Fibroblast of peridontal ligament (primary cell): ENCODE data around the gene BEGAIN.

Experiments
- DNase-seq: peaks from one replicate; pipeline ENCODE4 v3.0.0-alpha.2; 2010; ENCODE audit errors: extremely low read depth

BEGAIN gene

GRCh38 chr14:100536721-100537445 lies 50.3 kb downstream of the BEGAIN start:
- no peak for DNase-seq

DNA sequence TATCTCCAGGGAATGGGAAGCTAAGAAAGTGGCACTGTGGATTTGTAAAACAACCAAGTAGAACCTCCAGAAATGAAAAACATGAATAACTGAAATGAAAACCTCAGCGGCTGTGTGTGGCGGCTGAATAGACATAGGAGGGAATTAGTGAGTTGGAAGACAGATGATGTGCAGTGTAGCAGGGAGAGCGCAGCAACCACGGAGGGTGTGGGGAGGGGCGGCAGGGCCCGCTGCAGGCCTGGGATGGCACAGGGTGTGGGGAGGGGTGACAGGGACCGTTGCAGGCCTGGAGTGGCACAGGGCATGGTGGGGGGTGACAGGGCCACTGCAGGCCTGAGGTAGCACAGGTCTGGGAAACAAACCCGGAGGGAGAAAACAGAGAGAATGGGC lies 51.1 kb downstream of the BEGAIN start:
- no peak for DNase-seq

DNA sequence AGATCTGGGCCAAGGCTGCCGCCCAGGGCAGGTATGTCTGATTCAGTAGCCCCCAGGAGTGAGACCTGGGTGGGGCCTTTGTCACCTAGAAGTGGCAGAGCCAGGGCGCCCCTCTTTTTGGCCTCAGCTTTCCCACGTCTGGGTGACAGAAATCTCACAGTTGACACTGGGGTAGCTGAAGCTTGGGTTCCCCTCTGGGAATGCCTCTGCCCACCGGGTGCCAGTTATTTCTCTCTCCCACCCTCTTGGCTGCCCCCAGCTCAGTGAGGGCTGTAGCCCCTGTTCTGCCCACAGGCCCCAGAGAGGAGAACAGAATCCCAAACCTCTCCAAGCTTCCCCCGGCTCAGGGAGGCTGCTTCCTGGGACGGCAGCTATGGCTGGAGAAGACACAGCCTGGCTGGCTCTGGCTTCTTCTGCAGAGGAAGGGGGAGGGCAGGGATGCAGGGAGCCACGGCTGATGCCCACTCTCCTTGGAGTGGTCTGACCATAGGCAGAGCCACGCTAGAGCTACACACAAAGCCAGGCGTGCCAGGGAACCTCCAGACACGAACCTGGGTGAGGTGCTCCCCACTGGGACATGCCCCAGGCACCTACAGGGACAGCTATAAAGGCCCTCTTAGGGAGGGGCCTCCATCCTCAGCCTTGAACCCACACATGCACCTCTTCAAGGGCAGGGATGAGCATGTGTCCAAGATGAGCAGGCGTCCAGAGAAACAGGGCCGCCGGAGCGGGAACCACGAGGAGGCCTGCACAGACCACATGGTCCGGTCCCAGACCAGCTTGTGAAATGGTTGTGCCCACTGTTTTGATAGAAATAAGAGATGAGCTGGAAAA lies 51.7 kb downstream of the BEGAIN start:
- DNase-seq: no peak

- DNase-seq: no peak
Observed at GRCh38 chr14:100534528-100535286, 52.5 kb downstream of the BEGAIN start.

DNA sequence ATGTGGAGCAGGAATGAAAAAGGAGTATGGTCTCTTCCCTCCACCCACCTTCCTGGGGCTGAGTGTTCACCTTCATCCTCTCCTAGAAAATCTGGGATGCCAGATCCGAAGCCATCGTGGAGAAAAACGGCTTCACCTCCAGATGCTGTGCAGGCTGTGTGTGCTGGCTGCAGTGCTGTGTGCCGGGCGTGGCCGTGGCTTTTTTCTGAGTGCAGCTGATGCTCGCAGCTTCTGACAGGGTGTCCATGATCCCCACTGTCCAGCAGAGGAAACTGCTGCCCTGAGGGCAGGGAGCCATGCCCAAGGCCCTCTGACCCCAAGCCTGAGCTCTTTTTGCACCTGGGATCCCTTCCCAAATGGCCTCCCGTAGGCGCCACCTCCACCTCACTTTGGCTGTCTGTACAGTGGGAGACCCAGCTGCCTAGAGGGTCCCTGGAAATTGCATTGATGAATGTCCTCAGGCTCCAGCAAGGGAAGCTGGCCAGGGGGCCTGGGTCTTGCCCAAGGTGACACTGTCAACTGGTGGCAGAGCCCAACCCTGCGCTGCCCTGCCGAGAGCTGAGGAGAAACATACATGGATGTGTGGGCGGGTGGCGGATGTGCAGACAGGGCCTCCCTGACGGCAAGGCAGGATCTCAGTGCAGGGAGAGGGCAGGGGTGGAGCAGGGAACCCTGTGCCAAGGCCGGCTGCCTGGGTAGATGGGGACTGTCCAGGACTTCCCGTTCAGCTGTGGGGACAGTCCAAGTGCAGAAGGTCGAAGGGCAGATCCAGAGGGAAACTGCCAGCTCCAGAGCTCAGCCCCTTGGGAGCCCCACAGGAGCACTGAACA lies 53.3 kb downstream of the BEGAIN start:
- no peak for DNase-seq

DNA sequence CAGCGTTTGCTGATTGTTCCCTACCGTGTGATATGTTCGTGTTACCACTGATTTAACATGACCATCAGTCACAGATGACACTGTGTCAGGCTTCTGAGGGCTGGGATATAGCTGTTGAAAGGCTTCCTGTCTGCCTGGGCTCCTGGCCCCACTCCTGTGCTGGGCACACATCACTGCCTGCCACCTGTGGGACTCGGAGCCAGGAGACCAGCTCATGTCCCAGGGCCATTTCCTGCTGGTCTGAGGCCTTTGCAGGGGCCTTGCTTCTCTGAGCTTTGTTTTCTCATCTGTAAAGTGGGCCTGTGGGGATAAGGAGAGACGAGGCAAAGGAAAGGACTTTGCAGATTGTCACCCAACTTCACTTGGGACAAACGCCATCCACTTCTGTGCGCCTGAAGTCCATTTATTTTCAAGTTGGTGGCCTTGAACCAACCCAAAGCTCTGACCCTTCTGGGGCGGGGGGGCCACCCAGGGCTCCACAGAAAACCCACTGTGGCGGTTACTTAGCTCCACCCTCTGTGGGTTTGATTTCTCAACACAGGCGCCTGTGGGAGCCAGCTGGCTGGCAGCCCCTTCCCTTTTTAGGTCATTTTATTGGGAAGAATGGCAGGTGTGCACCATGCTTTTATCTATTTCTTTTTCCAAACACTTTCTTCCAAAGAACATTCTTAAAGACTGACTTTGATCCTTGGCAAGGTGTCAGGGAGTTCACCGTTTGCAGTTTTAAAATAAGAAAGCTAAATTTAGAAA lies 54.1 kb downstream of the BEGAIN start:
- DNase-seq: peak; percentile 23

- no peak for DNase-seq
Observed at GRCh38 chr14:100532154-100532861, 54.9 kb downstream of the BEGAIN start.

DNA sequence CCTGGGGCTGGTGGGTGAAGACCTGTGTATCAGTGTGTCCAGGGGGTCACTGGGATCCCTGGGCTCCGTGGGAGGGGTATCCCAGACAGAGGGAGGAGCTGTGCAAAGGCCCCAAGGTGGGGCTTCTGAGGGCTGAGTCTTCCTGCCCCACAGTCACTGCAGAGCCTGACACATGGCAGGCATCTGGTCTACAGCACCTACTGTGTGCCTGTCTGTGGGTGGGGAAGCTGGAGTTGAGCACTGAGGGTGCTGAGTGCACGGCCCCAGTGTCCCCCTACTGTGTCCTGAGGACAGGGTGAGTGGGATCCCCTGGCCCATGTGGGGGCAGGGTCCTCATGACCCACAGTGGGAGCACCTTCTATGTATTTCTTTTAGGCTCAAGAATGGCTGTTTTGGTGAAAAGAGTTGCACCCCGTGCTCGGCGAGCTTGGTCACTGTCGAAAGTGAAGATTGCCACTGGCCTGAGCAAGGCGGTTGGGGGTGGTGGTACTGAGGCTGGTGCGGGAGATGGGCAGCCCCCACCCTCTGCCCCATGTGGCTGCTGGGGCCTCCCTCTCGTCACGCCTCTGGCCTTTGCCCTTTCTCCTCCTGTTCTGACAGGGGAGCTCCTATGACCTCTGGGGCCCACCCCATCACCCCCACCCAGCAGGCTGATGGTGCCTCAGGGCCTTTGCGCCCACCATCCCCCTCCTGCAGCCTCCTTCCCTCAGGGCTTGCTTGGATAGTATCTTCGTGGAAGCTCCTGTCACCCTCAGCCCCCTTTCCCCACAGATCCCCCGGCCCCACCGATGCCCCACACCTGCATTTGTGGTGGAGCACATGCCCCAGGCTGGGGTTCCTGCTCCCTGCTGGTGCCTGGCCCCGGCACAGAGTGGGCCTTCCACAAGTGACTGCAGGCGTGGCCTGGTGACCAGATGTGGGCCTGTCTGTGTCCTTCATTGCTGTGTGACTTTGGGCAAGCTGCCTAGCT lies 55.8 kb downstream of the BEGAIN start:
- DNase-seq: no peak

DNA sequence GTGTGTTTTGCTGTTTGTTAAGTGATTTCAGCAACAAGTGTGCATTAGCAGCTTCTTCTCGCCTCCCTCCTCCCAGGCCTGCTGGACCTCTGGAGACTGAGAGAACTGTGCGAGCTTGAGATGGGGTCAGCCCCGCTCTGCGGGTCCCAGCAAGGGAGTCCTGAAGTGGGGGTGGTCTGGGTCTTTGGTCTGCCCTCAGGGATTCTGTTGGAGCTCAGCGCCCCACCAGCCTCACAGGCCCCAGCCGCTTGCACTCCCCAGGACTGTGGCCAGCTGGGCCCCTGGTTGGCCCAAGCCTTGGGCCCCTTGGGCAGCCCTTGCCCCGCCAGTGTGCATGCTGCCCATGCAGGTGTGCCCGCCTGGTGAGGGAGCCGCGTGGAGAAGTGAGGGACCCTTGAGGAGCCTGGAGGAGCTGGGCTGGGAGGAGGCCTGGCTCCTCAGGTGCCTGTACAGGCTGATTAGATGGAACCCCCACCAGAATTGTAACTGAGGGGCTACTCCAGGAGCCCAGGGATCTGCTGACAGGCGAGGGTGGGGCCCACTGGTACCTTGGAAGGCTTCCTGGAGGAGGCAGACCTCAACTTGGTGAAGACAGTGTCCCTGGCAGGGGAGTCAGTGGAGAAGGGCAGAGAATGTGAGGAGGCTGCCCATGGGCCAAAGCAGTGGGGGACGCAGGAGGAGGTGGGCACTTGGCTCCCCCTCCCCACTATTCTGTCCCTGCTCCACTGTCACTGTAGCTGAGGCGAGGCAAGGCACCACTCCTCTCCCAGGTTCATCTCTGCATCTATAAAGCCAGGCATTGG lies 56.7 kb downstream of the BEGAIN start:
- no peak for DNase-seq

DNA sequence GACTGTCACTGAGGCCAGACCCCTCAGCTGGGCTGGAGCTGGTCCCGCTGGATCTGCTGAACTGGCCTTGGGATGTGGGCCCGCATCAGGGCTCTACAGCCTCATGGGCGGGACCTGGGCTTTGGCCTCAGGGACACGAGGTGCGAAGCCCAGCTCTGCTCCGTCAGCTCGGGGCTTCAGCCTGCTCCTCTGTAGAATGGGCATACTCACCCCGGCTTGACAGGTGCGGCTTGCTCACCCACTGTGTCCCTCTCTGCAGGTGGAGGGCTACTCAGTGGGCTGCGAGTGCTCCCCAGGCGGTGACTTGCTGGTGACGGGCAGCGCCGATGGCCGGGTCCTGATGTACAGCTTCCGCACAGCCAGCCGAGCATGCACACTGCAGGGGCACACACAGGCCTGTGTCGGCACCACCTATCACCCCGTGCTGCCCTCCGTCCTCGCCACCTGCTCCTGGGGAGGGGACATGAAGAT lies 57.6 kb downstream of the BEGAIN start:
- no peak for DNase-seq

DNA sequence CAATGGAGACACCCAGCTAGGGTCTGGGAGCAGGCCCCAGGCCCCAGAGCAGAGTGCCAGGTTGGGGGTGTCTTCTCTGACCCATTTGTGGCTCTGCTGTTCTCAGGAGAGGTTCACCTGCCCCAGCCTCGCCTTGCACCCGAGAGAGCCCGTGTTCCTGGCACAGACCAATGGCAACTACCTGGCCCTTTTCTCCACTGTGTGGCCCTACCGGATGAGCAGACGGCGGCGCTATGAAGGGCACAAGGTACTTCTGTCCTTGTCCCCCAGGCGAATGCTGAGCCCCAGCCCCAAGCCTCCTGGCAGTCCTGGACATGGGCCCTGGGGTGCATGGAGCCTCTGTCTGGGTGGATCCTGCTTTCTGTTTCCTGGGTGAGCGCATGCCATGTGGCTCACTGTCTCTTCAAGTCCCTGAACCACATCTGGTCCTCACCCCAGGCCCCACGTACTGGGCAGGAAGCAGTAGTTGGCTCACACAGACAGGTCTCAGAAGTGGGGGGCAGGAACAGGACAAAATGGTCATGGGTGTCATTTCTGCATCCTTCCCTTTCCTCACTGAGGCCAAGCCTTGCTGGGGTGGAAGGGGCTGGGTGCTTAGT lies 58.2 kb downstream of the BEGAIN start:
- no peak for DNase-seq

DNA sequence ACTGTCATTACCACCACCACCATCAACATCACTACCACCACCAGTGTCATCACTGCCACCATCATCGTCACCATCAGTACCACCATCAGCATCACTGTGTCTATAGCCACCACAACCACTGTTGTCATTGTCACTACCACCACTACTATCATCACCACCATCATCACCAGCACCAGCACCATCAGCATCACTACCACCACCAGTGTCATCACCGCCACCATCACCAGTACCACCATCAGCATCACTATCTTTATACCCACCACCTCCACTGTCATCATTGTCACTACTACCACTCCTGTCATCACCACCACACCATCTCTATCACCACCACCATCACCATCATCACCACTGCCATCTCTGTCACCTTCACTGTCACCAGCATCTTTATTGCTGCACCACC lies 60.6 kb downstream of the BEGAIN start:
- no peak for DNase-seq

GRCh38 chr14:100526057-100526456 lies 61.2 kb downstream of the BEGAIN start:
- no peak for DNase-seq

GRCh38 chr14:100525615-100526014 lies 61.6 kb downstream of the BEGAIN start:
- DNase-seq: no peak

DNA sequence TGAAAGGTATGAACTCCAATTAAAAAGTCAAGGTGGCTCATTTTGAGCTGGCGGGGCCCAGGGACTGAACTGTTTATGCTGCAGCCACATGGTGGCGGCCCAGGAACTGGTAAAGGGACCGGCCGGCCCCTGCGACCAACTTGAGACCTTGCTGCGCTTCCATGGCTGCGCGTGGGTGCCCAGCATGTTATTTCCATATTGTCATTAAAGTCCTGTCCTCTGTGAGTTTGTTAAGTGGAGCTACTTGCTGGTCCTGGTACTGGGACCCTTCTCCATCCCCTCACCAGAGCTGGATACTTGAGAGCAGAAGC lies 62.3 kb downstream of the BEGAIN start:
- no peak for DNase-seq

DNA sequence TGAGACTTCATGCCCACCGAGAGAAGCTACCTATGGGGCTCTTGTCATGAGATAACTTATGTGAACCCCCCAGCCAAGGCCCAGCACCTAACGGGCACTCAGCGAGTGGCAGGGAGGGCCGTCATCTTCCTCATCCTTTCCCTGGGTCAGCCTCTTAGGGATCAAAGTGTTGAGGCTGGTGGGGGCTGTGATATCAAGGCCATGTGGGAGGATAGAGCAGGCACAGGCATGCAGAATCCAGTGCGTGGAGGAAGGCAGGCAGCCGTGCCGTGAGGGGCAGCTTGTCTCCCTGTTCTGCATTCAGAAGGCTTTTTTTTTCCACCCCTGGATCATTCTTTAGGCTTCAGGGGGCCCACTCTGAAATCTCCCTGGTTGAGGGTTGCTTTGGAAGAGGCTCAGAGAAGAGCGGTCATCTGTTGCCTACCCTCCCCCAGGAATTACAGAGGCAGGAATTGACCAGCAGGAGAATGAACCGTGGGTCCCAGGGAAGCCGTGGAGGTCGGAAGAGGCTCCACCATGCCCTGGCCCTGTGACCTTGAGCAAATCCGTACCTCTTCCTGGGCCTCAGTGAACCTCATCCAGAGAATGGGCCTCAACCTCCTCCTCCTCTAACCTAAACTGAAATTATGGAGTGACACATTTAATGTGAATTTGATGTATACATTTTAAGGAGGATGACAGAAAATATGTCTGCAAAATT lies 62.8 kb downstream of the BEGAIN start:
- DNase-seq: no peak

DNA sequence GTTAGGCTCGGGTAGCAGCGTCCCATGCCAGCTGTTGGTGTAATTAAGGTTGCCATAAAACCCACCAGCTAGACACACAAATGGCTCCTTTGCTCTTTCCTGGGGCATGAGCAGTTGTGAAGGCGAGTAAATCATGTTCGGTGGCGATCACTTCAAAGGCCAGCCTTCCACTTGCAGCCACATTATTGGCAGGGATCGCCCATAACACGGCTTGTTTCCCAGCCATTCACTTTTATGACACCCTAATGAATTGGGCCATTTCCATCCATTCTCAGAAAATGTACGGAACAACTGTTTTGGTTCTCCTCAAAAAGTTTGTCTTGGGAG lies 63.4 kb downstream of the BEGAIN start:
- no peak for DNase-seq
